ENCODE data around the gene ITPR2.

DNA sequence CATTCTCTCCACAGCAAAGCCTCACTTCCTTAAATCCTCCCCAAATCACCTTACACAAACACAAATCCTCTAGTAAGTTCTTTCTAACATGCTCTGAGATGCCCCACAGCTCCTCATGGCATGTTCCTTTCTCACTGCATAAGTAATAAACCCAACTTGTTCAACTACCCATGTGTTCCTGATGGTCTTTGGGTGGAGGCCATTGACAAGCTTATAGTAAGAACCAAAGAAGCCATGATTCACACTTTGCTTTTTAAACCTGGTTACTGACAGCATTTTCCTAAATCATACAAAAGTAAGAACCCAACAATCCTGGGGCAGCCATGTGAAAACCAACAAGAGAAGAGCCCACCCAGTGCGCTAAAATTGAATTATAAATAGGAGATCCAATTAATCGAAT is 138.6 kb downstream of the ITPR2 start:
- TF ChIP-seq RAD21 (IDR thresholded peaks at IDR 0.05 in 1 of 2, conservative IDR thresholded peaks at IDR 0.05 in 1 of 2; ENCODE audit: low read depth in 2 of 2, low read length in 2 of 2) (no peak), RNF2 (IDR thresholded peaks at IDR 0.05; ENCODE audit: borderline replicate concordance, low read depth, low read length, missing control alignments, poor library complexity, severe bottlenecking) (no peak), TEAD4 (IDR thresholded peaks at IDR 0.05; ENCODE audit: low read depth, low read length) (no peak), POLR2A (IDR thresholded peaks at IDR 0.05; ENCODE audit: control extremely low read depth in 1 of 2, low read depth in 2 of 2, low read length in 2 of 2) (no peak), CREB1 (IDR thresholded peaks at IDR 0.05) (no peak)
- TF ChIP-seq, protein P1, sequence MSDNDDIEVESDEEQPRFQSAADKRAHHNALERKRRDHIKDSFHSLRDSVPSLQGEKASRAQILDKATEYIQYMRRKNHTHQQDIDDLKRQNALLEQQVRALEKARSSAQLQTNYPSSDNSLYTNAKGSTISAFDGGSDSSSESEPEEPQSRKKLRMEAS (IDR thresholded peaks at IDR 0.05): no peak
- TF ChIP-seq, protein P2, sequence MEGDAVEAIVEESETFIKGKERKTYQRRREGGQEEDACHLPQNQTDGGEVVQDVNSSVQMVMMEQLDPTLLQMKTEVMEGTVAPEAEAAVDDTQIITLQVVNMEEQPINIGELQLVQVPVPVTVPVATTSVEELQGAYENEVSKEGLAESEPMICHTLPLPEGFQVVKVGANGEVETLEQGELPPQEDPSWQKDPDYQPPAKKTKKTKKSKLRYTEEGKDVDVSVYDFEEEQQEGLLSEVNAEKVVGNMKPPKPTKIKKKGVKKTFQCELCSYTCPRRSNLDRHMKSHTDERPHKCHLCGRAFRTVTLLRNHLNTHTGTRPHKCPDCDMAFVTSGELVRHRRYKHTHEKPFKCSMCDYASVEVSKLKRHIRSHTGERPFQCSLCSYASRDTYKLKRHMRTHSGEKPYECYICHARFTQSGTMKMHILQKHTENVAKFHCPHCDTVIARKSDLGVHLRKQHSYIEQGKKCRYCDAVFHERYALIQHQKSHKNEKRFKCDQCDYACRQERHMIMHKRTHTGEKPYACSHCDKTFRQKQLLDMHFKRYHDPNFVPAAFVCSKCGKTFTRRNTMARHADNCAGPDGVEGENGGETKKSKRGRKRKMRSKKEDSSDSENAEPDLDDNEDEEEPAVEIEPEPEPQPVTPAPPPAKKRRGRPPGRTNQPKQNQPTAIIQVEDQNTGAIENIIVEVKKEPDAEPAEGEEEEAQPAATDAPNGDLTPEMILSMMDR (IDR thresholded peaks at IDR 0.05; ENCODE audit: control extremely low read depth in 1 of 3, insufficient read depth in 1 of 3, low read depth in 1 of 3, low read length in 3 of 3): no peak
- TF ChIP-seq, protein P3, sequence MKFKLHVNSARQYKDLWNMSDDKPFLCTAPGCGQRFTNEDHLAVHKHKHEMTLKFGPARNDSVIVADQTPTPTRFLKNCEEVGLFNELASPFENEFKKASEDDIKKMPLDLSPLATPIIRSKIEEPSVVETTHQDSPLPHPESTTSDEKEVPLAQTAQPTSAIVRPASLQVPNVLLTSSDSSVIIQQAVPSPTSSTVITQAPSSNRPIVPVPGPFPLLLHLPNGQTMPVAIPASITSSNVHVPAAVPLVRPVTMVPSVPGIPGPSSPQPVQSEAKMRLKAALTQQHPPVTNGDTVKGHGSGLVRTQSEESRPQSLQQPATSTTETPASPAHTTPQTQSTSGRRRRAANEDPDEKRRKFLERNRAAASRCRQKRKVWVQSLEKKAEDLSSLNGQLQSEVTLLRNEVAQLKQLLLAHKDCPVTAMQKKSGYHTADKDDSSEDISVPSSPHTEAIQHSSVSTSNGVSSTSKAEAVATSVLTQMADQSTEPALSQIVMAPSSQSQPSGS (IDR thresholded peaks at IDR 0.05; ENCODE audit: low read length): no peak
- TF ChIP-seq, protein P4, sequence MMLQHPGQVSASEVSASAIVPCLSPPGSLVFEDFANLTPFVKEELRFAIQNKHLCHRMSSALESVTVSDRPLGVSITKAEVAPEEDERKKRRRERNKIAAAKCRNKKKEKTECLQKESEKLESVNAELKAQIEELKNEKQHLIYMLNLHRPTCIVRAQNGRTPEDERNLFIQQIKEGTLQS (IDR thresholded peaks at IDR 0.05; ENCODE audit: insufficient read depth, low read depth, low read length): no peak
